ENCODE data around the gene ADGRV1. TPM values are rescaled to one million over a fixed set of nuclear protein-coding genes. Genes with fewer than 3 reads are reported as not detected.

Gene ADGRV1
- polyA plus RNA-seq, 3 donors: 0.18 to 0.33 TPM; not detected in 1

GRCh38 chr5:91129748-91130147 lies 571.2 kb downstream of the ADGRV1 start:
- Histone ChIP-seq H3K9me3 (replicated peaks in 1 of 2; ENCODE audit: control insufficient read depth in 1 of 2, insufficient read depth in 1 of 2, low read length in 2 of 2) (no peaks in the 10 kb centered on the region), H3K4me2 (replicated peaks; ENCODE audit: extremely low read depth, low read length, poor library complexity, severe bottlenecking) (no peak overlapping the region), H3K27me3 (ENCODE audit: control insufficient read depth in 2 of 2, insufficient read depth in 2 of 2, low read length in 2 of 2) (no peaks in the 10 kb centered on the region), H3K4me1 (ENCODE audit: control insufficient read depth in 1 of 2, insufficient read depth in 2 of 2, low read length in 2 of 2) (peaks cover 6 to 7% of the 10 kb centered on the region in 2 donors), H2AFZ (ENCODE audit: insufficient read depth, low read depth, low read length, poor library complexity, severe bottlenecking) (no peak overlapping the region), H3K27ac (ENCODE audit: low read depth in 1 of 2, low read length in 2 of 2) (no peak overlapping the region), H3K36me3 (replicated peaks in 1 of 2; ENCODE audit: control insufficient read depth in 1 of 2, insufficient read depth in 2 of 2, low read length in 2 of 2) (no peaks in the 10 kb centered on the region), H3K79me2 (ENCODE audit: insufficient read depth, low read length) (no peaks in the 10 kb centered on the region), H3K4me3 (replicated peaks in 1 of 3; ENCODE audit: low read depth in 2 of 3, low read length in 3 of 3) (no peak overlapping the region), H4K20me1 (ENCODE audit: insufficient read depth, low read length) (no peaks in the 10 kb centered on the region), H3K9ac (ENCODE audit: insufficient read depth, low read length, poor library complexity, severe bottlenecking) (no peak overlapping the region)
- WGBS (ENCODE audit: insufficient coverage): no CpG with 5 or more reads among the region's 1 CpG
- H3K4me3 Mint-ChIP-seq: no peak overlapping the region
- H3K36me3 Mint-ChIP-seq: peaks cover 2 to 7% of the 10 kb centered on the region in 2 donors
- H3K27me3 Mint-ChIP-seq (ENCODE audit: low read depth in 3 of 3): no peaks in the 10 kb centered on the region
- TF ChIP-seq, protein P1, sequence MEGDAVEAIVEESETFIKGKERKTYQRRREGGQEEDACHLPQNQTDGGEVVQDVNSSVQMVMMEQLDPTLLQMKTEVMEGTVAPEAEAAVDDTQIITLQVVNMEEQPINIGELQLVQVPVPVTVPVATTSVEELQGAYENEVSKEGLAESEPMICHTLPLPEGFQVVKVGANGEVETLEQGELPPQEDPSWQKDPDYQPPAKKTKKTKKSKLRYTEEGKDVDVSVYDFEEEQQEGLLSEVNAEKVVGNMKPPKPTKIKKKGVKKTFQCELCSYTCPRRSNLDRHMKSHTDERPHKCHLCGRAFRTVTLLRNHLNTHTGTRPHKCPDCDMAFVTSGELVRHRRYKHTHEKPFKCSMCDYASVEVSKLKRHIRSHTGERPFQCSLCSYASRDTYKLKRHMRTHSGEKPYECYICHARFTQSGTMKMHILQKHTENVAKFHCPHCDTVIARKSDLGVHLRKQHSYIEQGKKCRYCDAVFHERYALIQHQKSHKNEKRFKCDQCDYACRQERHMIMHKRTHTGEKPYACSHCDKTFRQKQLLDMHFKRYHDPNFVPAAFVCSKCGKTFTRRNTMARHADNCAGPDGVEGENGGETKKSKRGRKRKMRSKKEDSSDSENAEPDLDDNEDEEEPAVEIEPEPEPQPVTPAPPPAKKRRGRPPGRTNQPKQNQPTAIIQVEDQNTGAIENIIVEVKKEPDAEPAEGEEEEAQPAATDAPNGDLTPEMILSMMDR (IDR thresholded peaks at IDR 0.05): no peak
- peaks cover 16% of the 10 kb centered on the region for H3K4me1 Mint-ChIP-seq
- no peak for DNase-seq
- intact Hi-C loops (cut with micrococcal nuclease): no loop called here
- H3K9me3 Mint-ChIP-seq: peaks cover 0 to 6% (median 1%) of the 10 kb centered on the region in 7 donors
- H3K27ac Mint-ChIP-seq: no peak overlapping the region

DNA sequence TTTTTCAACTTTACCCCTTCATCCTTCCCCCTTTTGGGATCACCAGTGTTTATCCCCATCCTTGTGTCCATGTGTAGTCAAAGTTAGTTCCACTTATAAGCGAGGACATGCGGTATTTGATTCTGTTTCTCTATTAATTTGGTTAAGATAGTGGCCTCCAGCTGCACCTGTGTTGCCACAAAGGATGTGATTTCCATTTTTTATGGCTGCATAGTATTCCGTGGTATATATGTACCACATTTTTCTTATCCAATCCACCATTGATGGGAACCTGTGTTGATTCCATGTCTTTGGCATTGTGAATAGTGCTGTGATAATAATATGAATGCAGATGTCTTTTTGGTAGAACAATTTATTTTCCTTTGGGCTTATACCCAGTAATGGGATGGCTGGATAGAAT lies 572.2 kb downstream of the ADGRV1 start:
- Histone ChIP-seq H3K4me1 (ENCODE audit: control insufficient read depth in 1 of 2, insufficient read depth in 2 of 2, low read length in 2 of 2) (no peaks in the 10 kb centered on the region), H3K4me3 (replicated peaks in 1 of 3; ENCODE audit: low read depth in 2 of 3, low read length in 3 of 3) (no peak overlapping the region), H3K27ac (ENCODE audit: low read depth in 1 of 2, low read length in 2 of 2) (no peak overlapping the region), H3K9me3 (replicated peaks in 1 of 2; ENCODE audit: control insufficient read depth in 1 of 2, insufficient read depth in 1 of 2, low read length in 2 of 2) (no peaks in the 10 kb centered on the region), H3K79me2 (ENCODE audit: insufficient read depth, low read length) (no peaks in the 10 kb centered on the region), H3K36me3 (replicated peaks in 1 of 2; ENCODE audit: control insufficient read depth in 1 of 2, insufficient read depth in 2 of 2, low read length in 2 of 2) (no peaks in the 10 kb centered on the region), H3K9ac (ENCODE audit: insufficient read depth, low read length, poor library complexity, severe bottlenecking) (no peak overlapping the region), H4K20me1 (ENCODE audit: insufficient read depth, low read length) (no peaks in the 10 kb centered on the region), H3K4me2 (replicated peaks; ENCODE audit: extremely low read depth, low read length, poor library complexity, severe bottlenecking) (no peak overlapping the region), H3K27me3 (ENCODE audit: control insufficient read depth in 2 of 2, insufficient read depth in 2 of 2, low read length in 2 of 2) (no peaks in the 10 kb centered on the region), H2AFZ (ENCODE audit: insufficient read depth, low read depth, low read length, poor library complexity, severe bottlenecking) (no peak overlapping the region)
- H3K4me3 Mint-ChIP-seq: no peak overlapping the region
- peaks cover 10% of the 10 kb centered on the region for H3K4me1 Mint-ChIP-seq
- H3K27ac Mint-ChIP-seq: no peak overlapping the region
- H3K9me3 Mint-ChIP-seq: peaks cover 0 to 6% (median 1%) of the 10 kb centered on the region in 7 donors
- intact Hi-C loops (cut with micrococcal nuclease): no loop called here
- H3K27me3 Mint-ChIP-seq (ENCODE audit: low read depth in 3 of 3): peaks cover 0 to 2% (median 0%) of the 10 kb centered on the region in 3 donors
- WGBS (ENCODE audit: insufficient coverage): no CpG with 5 or more reads among the region's 3 CpGs
- DNase-seq: no peak
- H3K36me3 Mint-ChIP-seq: peaks cover 2 to 7% of the 10 kb centered on the region in 2 donors
- TF ChIP-seq, protein P1 (IDR thresholded peaks at IDR 0.05): no peak

All from CD14-positive monocyte (primary cell).